Activated CD8-positive, alpha-beta memory T cell treated with anti-CD3 and anti-CD28 coated beads for 48 hours (primary cell): ENCODE measurements around the gene HES4.

Experiments
- DNase-seq, 3 experiments: peaks; one replicate each; pipeline ENCODE4 v3.0.0-alpha.2; 2020; ENCODE audit warnings: low read depth in 2 of 3, low spot score in 2 of 3

The HES4 gene

DNA sequence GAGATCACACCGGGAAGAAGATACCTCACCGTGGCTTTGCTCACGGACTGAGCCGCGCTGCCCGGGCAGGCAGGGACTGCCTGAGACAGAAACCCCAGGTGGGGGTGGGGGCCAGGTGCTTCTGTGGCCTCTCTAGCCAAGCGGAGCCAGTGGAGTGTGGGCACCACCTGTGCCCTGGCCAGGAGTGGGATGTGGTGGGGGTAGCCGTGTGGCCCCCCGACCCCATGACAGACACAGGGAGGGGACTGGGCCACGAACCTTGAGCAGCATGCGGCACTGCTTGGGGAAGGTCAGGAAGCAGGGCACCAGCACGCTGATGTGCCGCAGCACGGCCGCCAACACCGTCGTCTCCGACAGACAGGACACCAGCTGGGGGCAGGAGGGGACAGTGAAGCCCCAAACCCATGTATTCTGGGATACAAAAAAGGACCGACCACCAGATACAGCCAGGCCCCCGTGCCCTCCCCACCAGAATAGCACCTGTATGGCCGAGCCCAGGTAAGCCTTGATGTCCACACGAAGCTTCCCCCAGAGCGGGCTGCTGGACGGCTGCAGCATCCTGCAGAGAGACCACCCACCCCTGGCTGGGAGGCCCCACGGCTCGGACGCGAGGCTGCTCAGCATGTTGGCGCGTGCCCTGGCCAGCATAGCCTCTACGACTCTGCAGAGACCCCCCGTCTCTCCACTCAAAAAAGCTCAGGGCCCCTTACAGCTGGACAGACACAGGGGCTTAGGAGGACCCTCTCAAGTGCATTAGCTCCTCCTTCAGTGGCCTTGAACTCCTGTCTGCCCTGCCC lies 46.2 kb downstream of the HES4 start:
- DNase-seq, result no peak

DNA sequence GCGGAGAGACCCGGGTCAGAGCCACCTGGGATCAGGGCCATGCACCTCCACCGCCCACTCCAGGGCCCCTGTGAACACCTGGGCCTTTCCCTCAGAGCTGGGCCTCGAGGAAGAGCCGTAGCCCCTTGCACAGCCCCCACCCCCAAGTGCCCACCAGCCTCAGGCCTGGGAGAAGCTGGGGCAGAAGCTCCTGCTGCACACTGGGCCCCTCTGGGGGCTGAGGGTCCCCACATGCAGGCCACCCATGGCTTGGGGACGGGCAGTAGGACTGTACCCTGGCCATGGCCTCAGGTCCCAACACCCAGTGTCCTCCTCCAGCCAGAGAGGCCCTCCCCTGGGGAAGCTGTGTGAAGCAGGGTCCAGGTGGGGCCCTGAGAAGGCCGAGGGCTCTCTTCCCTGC lies 47.3 kb downstream of the HES4 start:
- no peak for DNase-seq

DNA sequence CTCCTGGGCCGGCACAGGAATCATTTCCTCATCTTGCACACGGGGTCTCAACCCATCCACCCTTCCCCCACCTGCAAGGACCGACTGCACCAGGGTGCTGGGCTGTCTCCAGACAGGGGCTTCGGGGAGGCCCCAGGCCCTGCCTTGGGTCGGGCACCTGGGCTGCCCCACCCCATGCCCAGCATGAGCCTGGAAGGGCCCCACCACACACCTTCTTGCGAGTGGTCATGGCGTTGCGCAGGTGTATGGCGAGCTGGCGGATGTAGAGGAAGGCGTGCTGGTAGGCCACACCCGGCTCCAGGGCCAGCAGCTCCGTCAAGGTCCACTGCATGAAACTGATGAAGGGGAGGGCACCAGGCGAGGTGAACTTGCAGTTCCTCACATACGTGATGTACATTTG lies 47.7 kb downstream of the HES4 start:
- DNase-seq, result no peak

DNA sequence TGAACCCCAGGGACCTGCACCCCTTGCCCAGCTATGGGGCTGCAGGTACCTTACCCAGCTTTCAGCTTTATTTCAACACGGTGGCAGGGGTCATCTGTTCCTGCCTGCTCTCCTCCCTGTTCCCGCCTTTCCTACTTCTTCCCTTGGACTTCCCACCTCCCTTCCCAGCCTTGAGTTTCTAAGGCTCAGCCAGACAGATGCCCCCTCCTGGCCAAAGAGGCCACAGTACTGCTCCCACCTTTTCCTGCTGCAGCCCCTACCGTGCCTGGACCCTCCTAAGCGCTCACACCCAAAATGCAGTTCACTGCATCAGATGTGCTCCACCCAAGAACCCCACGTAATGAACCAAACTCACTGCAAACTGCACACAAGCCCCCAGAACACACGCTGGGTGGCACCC lies 48.5 kb downstream of the HES4 start:
- no peak for DNase-seq

DNA sequence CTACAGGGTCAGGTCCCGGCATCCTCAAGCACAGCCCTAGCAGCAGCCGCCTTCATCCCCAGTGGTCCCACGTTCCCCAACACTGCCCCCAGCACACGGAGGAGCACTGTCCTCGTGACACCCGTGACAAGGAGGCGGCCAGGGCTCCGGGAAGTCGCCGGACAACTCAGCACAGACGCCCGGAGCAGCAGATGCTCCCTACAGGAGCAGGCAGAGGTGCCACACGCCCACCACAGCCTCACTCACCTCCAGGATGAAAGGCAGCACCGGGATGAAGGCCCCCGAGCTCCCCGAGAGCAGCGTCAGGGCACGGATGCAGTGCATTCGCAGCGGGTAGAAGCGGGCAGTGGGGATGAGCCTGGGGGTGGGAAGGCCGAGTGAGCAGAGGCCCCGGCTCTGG lies 49.0 kb downstream of the HES4 start:
- no peak for DNase-seq

DNA sequence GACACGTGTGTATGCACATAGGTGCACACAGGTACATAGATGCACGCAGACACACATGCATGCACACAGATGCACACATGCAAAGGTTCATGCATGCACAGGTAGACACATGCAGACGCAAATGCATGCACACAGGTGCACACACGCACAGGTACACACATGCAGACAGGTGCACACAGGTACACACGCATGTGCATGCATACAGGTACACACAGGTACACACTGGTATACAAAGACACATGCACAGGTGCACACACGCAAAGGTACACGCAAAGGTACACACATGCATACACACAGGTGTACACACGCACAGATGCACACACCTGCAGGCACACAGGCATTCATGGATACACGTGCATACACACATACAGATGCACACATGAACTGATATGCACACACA lies 49.6 kb downstream of the HES4 start:
- DNase-seq, result no peak
